ENCODE measurements around the gene RGL1.

Gene RGL1

DNA sequence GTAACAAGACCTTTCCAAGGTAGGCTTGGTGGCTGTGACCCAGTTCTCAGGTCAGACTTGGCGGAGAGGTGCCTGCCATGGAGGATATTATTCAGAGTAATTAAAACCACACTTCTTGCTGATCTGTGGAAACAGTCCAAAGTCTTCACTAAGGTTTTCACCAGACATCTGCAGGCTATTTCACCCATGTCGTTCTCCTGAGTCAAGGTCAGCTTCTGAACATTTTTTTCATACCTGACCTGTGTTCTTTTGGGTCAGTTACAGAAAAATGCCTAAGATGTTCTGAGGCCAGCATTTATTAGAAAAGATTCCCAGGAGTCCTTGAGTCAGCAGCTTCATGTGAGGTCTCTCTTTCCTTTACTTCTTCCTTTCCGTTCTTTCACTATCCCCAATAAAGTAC is 54.9 kb downstream of the RGL1 start:
- in situ Hi-C loops (cut with MboI; ENCODE audit: low sequenced_read_pairs): no loop called here

DNA sequence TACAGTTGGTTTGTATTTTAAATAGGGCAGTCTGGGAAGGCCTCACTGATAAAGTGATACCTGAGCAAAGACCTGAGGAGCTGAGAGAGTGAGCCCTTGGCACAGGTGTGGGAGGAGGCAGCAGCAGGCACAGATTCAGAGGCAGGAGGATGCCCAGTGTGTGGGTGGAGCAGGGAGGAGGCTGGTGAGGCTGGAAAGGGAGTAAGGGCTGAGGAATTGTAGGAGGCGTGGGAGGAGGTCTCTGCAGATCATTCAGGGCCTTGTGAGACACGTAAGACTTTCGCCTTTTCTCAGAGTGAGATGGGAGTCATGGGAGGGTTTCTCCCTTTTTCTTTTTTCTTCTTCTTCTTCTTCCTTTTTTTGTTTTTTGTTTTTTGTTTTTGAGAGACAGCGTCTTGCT is 58.0 kb downstream of the RGL1 start:
- in situ Hi-C loops (cut with MboI; ENCODE audit: low sequenced_read_pairs): no loop called here

DNA sequence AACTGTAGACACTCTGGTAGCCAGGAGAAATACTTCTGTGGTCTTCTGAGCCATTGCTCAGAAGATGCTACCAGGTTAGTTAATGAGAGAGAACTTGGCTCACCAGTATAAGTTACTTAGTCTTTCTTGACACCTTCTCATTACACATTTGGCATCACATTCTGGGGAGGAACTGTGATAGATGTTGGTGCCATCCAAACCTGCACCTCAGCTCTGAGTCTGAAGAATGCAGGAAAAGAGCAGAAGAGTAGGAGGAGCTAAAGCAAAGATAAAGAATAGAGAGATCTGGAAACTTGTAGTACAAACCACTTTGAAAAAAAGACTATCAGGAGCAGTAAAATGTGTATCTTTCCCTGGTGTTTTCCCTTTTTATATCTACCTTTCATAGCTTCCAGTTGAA is 58.9 kb downstream of the RGL1 start:
- in situ Hi-C loops (cut with MboI; ENCODE audit: low sequenced_read_pairs): no loop called here

- in situ Hi-C loops (cut with MboI; ENCODE audit: low sequenced_read_pairs): no loop called here
Measured at GRCh38 chr1:183864611-183865010, 59.7 kb downstream of the RGL1 start.

DNA sequence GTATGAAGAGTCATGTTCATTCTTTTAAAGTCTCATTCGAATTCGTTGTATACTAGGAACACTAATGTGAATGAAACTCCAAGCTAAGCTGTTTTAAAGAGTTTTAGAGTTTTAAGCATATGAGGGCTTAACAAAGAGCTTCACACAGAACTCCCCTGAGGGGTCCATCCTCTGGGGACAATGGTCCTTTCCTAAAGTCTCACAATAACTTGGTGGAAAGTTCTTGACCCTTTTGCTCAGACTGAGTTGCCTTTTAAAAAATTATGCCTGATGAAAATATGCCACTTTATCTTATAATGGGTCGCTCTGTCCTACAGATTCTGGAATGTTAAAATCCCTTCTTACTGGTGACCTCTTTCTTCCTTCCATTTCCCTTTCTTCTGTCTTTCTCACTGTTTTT is 64.3 kb downstream of the RGL1 start:
- in situ Hi-C loops (cut with MboI; ENCODE audit: low sequenced_read_pairs): no loop called here

- in situ Hi-C loops (cut with MboI; ENCODE audit: low sequenced_read_pairs): no loop called here
Measured at GRCh38 chr1:183869664-183870063, 64.7 kb downstream of the RGL1 start.

DNA sequence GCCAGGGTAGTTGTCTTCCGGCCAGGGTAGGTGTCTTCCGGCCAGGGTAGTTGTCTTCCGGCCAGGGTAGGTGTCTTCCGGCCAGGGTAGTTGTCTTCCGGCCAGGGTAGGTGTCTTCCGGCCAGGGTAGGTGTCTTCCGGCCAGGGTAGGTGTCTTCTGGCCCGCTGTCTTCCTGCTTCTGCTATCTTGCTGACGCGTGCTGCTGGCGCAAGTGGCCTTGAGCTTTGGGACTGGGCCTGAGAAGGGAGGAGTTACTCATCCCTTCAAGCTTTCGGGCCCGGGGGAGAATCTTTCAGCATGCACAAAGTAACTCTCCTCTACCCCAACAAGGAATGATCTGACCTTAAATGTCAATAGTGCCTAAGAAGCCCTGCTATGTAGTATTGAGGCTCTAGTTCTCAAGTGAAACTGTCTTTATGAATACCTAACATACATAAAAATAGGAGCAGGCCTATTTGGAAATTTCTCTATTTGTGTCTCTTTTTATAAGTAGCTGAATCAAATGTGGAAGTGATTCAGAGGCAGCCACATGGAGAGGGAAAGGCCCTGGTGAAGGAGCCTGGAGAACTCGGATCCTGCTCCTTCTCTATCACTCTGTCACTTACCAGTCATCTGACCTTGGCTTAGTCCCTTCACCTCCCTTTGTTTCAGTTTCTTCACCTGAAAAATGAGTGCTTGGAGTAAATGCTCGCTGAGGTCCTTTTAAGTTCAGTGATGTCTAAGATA is 65.6 kb downstream of the RGL1 start:
- in situ Hi-C loops (cut with MboI; ENCODE audit: low sequenced_read_pairs): no loop called here

DNA sequence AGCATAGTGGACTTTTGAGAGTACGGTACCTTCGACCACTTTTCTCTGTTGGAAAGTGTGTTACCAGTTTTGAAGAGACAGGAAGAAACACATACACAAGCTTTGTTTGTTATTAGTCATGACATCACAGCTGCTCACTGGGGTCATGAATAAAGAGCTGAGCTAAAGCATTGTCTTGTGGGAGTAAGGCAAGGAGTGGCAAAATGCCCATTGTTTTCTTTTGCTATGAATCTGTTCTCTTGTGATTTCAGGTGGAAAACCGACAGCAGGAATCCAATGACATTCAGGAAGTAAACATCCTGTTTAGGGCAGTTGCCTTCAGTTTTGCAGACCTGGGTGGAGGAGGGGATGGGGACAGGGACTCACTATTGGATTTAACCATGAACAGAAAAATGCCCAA is 66.2 kb downstream of the RGL1 start:
- in situ Hi-C loops (cut with MboI; ENCODE audit: low sequenced_read_pairs): no loop called here

GRCh38 chr1:183871601-183872000 is 66.7 kb downstream of the RGL1 start:
- in situ Hi-C loops (cut with MboI; ENCODE audit: low sequenced_read_pairs): no loop called here

- in situ Hi-C loops (cut with MboI; ENCODE audit: low sequenced_read_pairs): no loop called here
Measured at GRCh38 chr1:183872403-183872802, 67.5 kb downstream of the RGL1 start.

GRCh38 chr1:183873642-183874041 is 68.7 kb downstream of the RGL1 start:
- in situ Hi-C loops (cut with MboI; ENCODE audit: low sequenced_read_pairs): no loop called here

- in situ Hi-C loops (cut with MboI; ENCODE audit: low sequenced_read_pairs): no loop called here
Measured at GRCh38 chr1:183876309-183876708, 71.4 kb downstream of the RGL1 start.

DNA sequence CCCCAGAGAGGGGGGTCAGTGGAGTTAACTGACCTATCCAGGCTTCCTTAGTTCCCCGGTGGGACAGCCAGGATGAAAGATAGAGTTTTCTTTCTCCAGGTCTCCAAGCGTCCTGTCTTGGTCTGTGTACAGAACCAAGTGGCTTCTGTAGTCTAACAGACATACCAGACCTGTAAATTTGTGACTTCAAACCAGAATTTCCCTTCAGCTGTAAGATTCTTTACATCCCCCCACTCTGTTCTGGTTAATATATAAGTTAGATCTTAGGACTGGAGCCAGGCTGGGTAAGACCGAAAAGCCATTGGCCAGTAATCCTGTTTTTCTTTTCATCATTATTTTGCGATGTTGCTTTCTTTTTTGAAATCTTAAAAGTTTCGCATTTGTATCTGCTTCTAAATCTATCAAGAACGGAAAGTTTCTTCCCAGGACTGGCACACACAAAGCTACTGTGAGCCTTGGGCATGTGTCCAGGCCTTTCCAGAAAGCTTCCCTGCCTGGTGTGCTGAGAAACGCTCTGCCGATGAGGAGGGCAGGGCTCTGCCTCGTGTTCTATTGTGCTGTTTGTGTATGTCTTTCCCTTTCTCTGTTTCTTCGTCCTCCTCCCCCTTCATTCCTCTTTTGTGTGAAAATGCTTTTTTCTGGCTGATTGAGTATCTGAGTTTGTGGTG is 72.3 kb downstream of the RGL1 start:
- in situ Hi-C loops (cut with MboI; ENCODE audit: low sequenced_read_pairs): no loop called here

DNA sequence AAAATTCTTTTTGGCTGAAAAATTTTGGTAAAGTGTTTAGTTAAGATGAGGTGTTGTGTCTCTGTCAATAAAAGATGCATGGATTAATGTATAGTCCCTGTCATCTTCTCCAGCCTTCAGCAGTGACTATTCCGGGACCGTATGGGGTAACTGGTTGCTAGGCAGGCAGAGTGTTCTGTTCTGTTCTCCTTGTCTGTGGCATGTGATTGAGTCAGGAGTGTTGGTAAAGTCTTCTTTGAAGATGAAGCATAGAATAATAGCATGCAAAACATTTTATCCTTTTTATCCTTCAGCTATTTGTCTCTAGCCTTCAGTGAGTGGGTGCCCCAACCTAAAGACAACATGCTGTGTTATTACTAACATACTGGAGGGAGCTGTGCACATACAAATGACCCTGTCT is 74.6 kb downstream of the RGL1 start:
- in situ Hi-C loops (cut with MboI; ENCODE audit: low sequenced_read_pairs): no loop called here

DNA sequence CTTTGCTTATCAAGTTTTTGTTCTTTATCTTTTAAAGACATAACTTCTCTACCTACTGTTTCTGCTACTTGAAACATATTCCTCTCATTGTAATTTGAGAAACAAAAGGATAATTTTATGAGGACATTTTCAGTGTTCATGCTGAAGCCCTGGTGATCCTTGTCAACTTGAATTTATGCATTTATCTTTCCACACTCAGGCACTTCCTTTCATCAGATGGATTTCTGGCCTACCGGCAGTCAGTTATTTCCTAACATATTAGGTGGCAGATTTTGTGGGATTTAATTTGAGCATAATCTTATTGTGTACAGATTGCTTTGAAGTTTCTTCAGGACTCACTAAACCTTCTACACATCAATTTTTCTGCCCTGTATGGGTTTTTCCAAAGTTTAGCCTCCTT is 75.0 kb downstream of the RGL1 start:
- in situ Hi-C loops (cut with MboI; ENCODE audit: low sequenced_read_pairs): no loop called here

DNA sequence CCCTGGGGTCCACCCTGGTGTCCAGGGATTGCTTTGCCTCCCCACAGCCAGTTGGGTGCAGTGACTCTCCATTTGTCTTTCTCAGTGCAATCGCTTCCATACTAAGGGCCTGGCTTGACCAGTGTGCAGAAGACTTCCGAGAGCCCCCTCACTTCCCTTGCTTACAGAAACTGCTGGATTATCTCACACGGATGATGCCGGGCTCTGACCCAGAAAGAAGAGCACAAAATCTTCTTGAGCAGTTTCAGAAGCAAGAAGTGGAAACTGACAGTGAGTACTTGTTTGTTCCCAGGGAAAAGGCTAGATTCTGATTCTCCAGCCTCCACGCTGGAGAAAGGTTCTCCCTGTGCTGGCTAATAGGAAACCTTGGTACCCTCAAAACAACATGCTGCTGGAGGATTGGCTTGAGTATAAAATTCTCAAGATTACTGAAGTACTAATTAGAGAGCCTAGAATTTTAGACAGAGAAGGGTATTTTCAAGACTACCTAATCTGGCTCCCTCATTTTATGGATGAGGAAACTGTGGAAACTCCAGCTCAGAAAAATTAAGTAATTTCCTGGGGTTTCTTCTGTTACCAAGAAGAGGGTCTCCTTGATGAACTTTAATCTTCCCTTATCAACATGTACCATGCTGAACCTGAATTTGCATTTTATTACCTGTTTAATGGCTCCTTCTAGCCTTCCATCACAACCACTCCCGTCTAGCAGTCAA is 75.8 kb downstream of the RGL1 start:
- in situ Hi-C loops (cut with MboI; ENCODE audit: low sequenced_read_pairs): no loop called here

DNA sequence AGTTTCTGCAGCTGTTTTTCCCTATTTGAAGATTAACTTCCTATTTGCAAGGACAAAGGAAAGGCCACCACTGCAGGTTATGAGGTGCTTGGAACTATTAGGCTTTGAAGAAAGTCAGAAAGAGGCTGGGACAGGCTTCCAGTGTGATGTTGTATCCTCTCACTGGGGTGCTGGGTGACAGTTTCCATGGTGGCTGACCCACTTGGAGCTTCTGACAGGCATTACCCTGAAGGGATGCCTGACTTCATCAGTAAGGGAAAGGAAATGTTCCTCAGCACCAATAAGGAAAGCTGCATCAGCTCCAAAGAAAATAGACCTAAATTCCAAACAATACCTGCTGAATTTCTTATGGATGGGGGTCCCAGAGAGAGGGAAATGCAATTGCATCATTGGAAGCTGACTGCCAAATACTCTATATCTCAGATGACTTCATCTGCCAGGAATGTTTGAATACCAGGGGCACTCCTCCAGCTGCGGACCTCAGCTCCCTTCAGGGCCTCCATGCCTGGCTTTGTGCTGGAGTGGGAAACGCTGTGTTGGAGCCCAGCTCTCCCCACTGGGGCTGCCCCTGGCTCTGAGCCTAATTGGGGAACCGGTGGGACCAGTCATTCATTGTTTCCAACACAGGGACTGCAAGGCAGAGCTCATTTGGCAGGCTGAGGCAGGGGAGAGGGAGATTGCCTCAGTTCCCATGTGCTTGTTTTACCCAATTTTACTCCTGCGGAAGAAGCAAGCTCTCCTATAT is 76.6 kb downstream of the RGL1 start:
- in situ Hi-C loops (cut with MboI; ENCODE audit: low sequenced_read_pairs): no loop called here

DNA sequence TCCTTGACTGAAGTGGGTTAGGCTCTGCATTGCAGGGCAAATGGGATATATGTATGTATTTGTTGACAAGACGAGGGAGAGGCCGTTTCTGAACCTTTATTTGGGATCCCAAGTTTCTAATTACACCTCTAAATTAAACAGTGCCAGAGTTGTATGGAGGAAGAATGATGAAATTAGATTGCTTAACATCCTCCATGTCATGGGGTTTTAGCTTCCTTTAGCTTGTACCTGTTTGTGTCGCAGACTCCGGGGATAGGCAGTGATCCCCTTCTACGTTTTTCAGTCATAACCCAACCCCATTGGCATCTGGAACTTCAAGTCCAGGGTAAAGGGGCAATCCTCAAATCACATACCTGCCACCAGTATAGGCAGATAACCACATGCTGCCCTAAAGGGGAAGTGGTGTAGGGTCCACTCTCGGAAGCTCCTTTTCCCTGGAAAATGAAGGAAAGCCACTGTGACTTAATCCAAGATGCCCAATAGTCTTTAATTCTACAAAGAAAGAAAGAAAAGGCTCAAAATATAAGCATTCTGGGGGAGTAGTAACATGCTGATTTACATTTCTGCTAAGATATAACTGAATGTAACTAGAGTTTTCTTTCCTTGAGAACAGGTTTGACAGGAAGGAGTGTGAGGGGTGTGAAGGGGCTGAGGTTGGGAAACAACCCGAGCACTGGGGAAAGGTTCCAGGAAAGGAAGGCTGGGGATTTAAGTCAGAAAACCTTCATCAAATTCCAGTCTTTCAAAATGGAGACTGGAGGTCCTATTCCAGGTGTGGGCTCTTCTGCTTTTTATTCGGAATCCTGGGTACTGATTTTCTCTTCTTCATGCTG is 77.6 kb downstream of the RGL1 start:
- in situ Hi-C loops (cut with MboI; ENCODE audit: low sequenced_read_pairs): no loop called here

GRCh38 chr1:183883623-183884022 is 78.7 kb downstream of the RGL1 start:
- in situ Hi-C loops (cut with MboI; ENCODE audit: low sequenced_read_pairs): no loop called here

DNA sequence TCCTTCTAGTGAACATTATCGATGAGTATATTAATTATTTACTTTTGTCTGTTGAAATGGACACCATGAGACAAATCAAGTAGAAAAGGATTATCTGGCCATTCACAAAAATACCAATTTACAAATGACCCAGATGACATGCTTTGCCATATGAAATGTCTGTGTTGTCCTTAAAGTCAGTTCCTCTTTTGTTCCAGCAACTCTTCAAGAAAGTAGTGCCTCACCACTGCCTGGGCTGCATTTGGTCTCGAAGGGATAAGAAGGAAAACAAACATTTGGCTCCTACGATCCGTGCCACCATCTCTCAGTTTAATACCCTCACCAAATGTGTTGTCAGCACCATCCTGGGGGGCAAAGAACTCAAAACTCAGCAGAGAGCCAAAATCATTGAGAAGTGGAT is 79.6 kb downstream of the RGL1 start:
- in situ Hi-C loops (cut with MboI; ENCODE audit: low sequenced_read_pairs): no loop called here

Measured in HL-60/S4 treated with phorbol 12-myristate 13-acetate at 8.2 ng/mL for 4 days and 3 days (cell line).